ENCODE results near the gene MANSC1. TPM values are rescaled to one million over a fixed set of nuclear protein-coding genes. Genes with fewer than 3 reads are reported as not detected.

The MANSC1 gene
- total and polyA plus RNA-seq, 9 of the 15 experiments (the other 6 are each of a cell fraction or from before 2014, with no cell fraction given): 0.76 to 8.6 (median 3.1) TPM

- in situ Hi-C loops (cut with MboI): no loop called here
- ATAC-seq: no peak
Observed at GRCh38 chr12:12358528-12358927, 8.5 kb upstream of the MANSC1 start.

GRCh38 chr12:12357719-12358461, 7.8 kb upstream of the MANSC1 start:
- WGBS (ENCODE audit: insufficient coverage, low coverage, missing lambda C conversion rate): 0% methylated on average over 10 of the region's 10 CpGs
- peak; percentile 57 for FAIRE-seq
- Histone ChIP-seq H3K36me3 (ENCODE audit: control insufficient read depth, insufficient read depth, low read length) (peaks cover 1% of the 10 kb centered on the region), H3K4me1 (replicated peaks in 1 of 2; ENCODE audit: control insufficient read depth in 2 of 2, insufficient read depth in 2 of 2, low read length in 2 of 2) (peaks cover 20 to 26% of the 10 kb centered on the region in 2 experiments; a peak in 4 of 5 replicates), H3K4me3 (peak overlapping the region; percentile 86), H3K9me3 (replicated peaks; ENCODE audit: control insufficient read depth, insufficient read depth, low read depth, low read length) (0 out of 2 replicates have a peak, but pooled peaks cover 2% of the 10 kb centered on the region), H3K27me3 (ENCODE audit: control insufficient read depth in 2 of 2, insufficient read depth in 2 of 2, low read length in 2 of 2) (no peaks in the 10 kb centered on the region), H3K79me2 (ENCODE audit: control insufficient read depth, insufficient read depth, low read length) (peaks cover 33% of the 10 kb centered on the region), H3K9me1 (ENCODE audit: control insufficient read depth, insufficient read depth, low read length) (no peaks in the 10 kb centered on the region), H3K9ac (ENCODE audit: insufficient read depth in 1 of 2, low read depth in 2 of 2, low read length in 2 of 2) (peak overlapping the region; percentile 91 to 99), H3K27ac (ENCODE audit: extremely low read depth, low read depth, low read length) (peak overlapping the region; percentile 92), H3K4me2 (ENCODE audit: insufficient read depth, low read length) (peak overlapping the region; percentile 93), H2AFZ (ENCODE audit: low read depth, low read length) (peak overlapping the region; percentile 77), H4K20me1 (replicated peaks; ENCODE audit: control insufficient read depth, insufficient read depth, low read length) (no peaks in the 10 kb centered on the region)
- in situ Hi-C loops (cut with MboI): no loop called here
- peak; percentile 9; the same call in 2 of the 3 replicates for ATAC-seq
- intact Hi-C loops (cut with micrococcal nuclease): loop anchor here (10.0 kb wide), 1 partner anchor 357 kb away; the partner anchor contains the start of gene CDKN1B
- ChIA-PET CTCF (ENCODE audit: low intra/inter-chr PET ratio) (no interaction called here), POLR2A (interaction anchor here (0.5 to 1.8 kb wide), 11 partner anchors 8 to 379 kb away, joined by 3 to 6 read pairs (median 4); partner anchors contain the start of gene MANSC1)
- peak in 1 of 4 experiments; percentile 24 for DNase-seq (ENCODE audit: extremely low read depth in 1 of 4, low spot score in 3 of 4)
- BruUV-seq (replicated peaks): TSS peak; percentile 53
- TF ChIP-seq CXXC5 (CRISPR knock-in tag; IDR thresholded peaks at IDR 0.05): no peak
- TF ChIP-seq BACH1 (tag; IDR thresholded peaks at IDR 0.05): 0 out of 2 replicates have a peak, but pooled peaks have one; percentile 30
- 0 out of 2 replicates have a peak, but pooled peaks have one; percentile 25 for TF ChIP-seq FOXJ2 (tag; IDR thresholded peaks at IDR 0.05)
- TF ChIP-seq KAT7 (CRISPR knock-in tag; IDR thresholded peaks at IDR 0.05; ENCODE audit: borderline replicate concordance): no peak

More at GRCh38 chr12:12358528-12358927, 8.5 kb upstream of the MANSC1 start:
- Histone ChIP-seq H3K9ac (ENCODE audit: insufficient read depth in 1 of 2, low read depth in 2 of 2, low read length in 2 of 2) (peak overlapping the region in 1 of 2 experiments; percentile 91; a peak in 3 of 4 replicates), H3K27ac (ENCODE audit: extremely low read depth, low read depth, low read length) (no peak overlapping the region; the same call in 2 of the 3 replicates), H3K4me3 (peak overlapping the region; percentile 86), H2AFZ (ENCODE audit: low read depth, low read length) (peak overlapping the region; percentile 77; the same call in 1 of the 2 replicates), H3K36me3 (ENCODE audit: control insufficient read depth, insufficient read depth, low read length) (peaks cover 4% of the 10 kb centered on the region), H3K9me3 (replicated peaks; ENCODE audit: control insufficient read depth, insufficient read depth, low read depth, low read length) (0 out of 2 replicates have a peak, but pooled peaks cover 2% of the 10 kb centered on the region), H3K79me2 (ENCODE audit: control insufficient read depth, insufficient read depth, low read length) (peaks cover 33% of the 10 kb centered on the region), H3K4me1 (replicated peaks in 1 of 2; ENCODE audit: control insufficient read depth in 2 of 2, insufficient read depth in 2 of 2, low read length in 2 of 2) (peaks cover 18 to 21% of the 10 kb centered on the region in 2 experiments; a peak in 4 of 5 replicates), H4K20me1 (replicated peaks; ENCODE audit: control insufficient read depth, insufficient read depth, low read length) (no peaks in the 10 kb centered on the region), H3K9me1 (ENCODE audit: control insufficient read depth, insufficient read depth, low read length) (no peaks in the 10 kb centered on the region), H3K4me2 (ENCODE audit: insufficient read depth, low read length) (peak overlapping the region; percentile 93), H3K27me3 (ENCODE audit: control insufficient read depth in 2 of 2, insufficient read depth in 2 of 2, low read length in 2 of 2) (no peaks in the 10 kb centered on the region)
- DNase-seq (ENCODE audit: extremely low read depth in 1 of 4, low spot score in 3 of 4) (no peak), FAIRE-seq (no peak)
- 13% methylated on average over 4 of the region's 4 CpGs for WGBS (ENCODE audit: insufficient coverage, low coverage, missing lambda C conversion rate)
- BruUV-seq (replicated peaks): no TSS peak
- ChIA-PET POLR2A (interaction anchor here (0.5 to 1.3 kb wide), 5 partner anchors 9 to 95 kb away, joined by 3 to 4 read pairs (median 3); partner anchors contain the start of gene MANSC1), CTCF (ENCODE audit: low intra/inter-chr PET ratio) (no interaction called here)
- intact Hi-C loops (cut with micrococcal nuclease): loop anchor here (10.0 kb wide), 1 partner anchor 356 kb away; the partner anchor contains the start of gene CDKN1B
- peak; percentile 84 for TF ChIP-seq RBM25 (IDR thresholded peaks at IDR 0.05; ENCODE audit: low read depth, low read length, severe bottlenecking)
- peak in 1 of 2 experiments; percentile 43; a peak in 1 of 4 replicates for TF ChIP-seq KDM1A (IDR thresholded peaks at IDR 0.05)
- no peak for TF ChIP-seq NEUROD1 (IDR thresholded peaks at IDR 0.05; ENCODE audit: borderline replicate concordance, low read depth, low read length, partially characterized antibody)

Data from K562 (cell line).